HepG2 (cell line): Measurements from ENCODE around the gene GMFB. TPM values are rescaled to one million over a fixed set of nuclear protein-coding genes. Genes with fewer than 3 reads are reported as not detected.

Experiments
- CBX1 ChIP-seq: IDR thresholded peaks from one replicate; pipeline ENCODE4 v1.6.1; 2016; ENCODE audit warnings: antibody characterized with exemption, low read depth
- CENPX ChIP-seq: sonication (generic); formaldehyde crosslinking; IDR thresholded peaks from 2 replicates; pipeline ENCODE4 v1.9.0; 2021; ENCODE audit warnings: mild to moderate bottlenecking, missing genetic modification reagents, moderate library complexity
- ERF ChIP-seq: IDR thresholded peaks from 2 replicates; pipeline ENCODE4 v1.6.1; 2018; ENCODE audit warnings: missing biosample characterization, missing genetic modification reagents
- GABPB1 ChIP-seq: IDR thresholded peaks from 2 replicates; pipeline ENCODE4 v1.6.1; 2016; ENCODE audit warnings: mild to moderate bottlenecking, missing genetic modification reagents, moderate library complexity, missing compliant biosample characterization
- KDM3A ChIP-seq: IDR thresholded peaks from 2 replicates; pipeline ENCODE4 v1.6.1; 2018; ENCODE audit warnings: low read depth, missing compliant biosample characterization
- NR1H2 ChIP-seq: sonication (generic); formaldehyde crosslinking; IDR thresholded peaks from 2 replicates; pipeline ENCODE4 v1.8.1; 2022; ENCODE audit warnings: low read depth, missing genetic modification reagents, borderline replicate concordance
- NR2F1 ChIP-seq, 2 experiments: fragments of 450-650 bp in 1 of 2; formaldehyde crosslinking in 1 of 2; IDR thresholded peaks; 2 replicates each; pipeline versions ENCODE4 v1.5.0 to v1.6.1; 2016 to 2020; ENCODE audit warnings: mild to moderate bottlenecking in 1 of 2, missing compliant biosample characterization in 1 of 2, missing genetic modification reagents in 1 of 2, moderate library complexity in 1 of 2
- PRMT3 ChIP-seq: sonication (generic); formaldehyde crosslinking; IDR thresholded peaks from 2 replicates; pipeline ENCODE4 v1.8.1; 2022; ENCODE audit warnings: low read depth, mild to moderate bottlenecking, moderate library complexity, missing genetic modification reagents, borderline replicate concordance
- RBAK ChIP-seq: sonication (generic); formaldehyde crosslinking; IDR thresholded peaks from 2 replicates; pipeline ENCODE4 v1.5.1; 2020; ENCODE audit warnings: mild to moderate bottlenecking, missing genetic modification reagents
- SMAD1 ChIP-seq: sonication (generic); formaldehyde crosslinking; IDR thresholded peaks from 2 replicates; pipeline ENCODE4 v1.4.0; 2020; ENCODE audit warnings: missing genetic modification reagents, low read depth, mild to moderate bottlenecking, borderline replicate concordance
- SOX13 ChIP-seq, 3 experiments: fragments of 450-650 bp in 1 of 3; sonication (generic) in 1 of 3; formaldehyde crosslinking in 1 of 3; IDR thresholded peaks in 2 of 3; conservative IDR thresholded peaks in 1 of 3; 2 replicates each; pipeline versions ENCODE4 v1.5.0 to v1.6.1; 2016 to 2020; ENCODE audit warnings: antibody characterized with exemption in 1 of 3, mild to moderate bottlenecking in 1 of 3, missing compliant biosample characterization in 1 of 3, missing genetic modification reagents in 1 of 3, moderate library complexity in 1 of 3
- ZKSCAN1 ChIP-seq: fragments of 150-350 bp; IDR thresholded peaks from 2 replicates; pipeline ENCODE4 v1.6.1; 2014; ENCODE audit warnings: low read length
- ZKSCAN5 ChIP-seq: sonication (generic); formaldehyde crosslinking; IDR thresholded peaks from 2 replicates; pipeline ENCODE4 v1.5.1; 2020; ENCODE audit warnings: mild to moderate bottlenecking, missing genetic modification reagents
- ZNF10 ChIP-seq: sonication (generic); formaldehyde crosslinking; IDR thresholded peaks from 2 replicates; pipeline ENCODE4 v1.4.0; 2020; ENCODE audit warnings: mild to moderate bottlenecking, low read depth, missing genetic modification reagents, borderline replicate concordance
- ZNF558 ChIP-seq: sonication (generic); formaldehyde crosslinking; IDR thresholded peaks from 2 replicates; pipeline ENCODE4 v1.9.0; 2022; ENCODE audit warnings: mild to moderate bottlenecking, missing genetic modification reagents, borderline replicate concordance
- ZNF615 ChIP-seq: sonication (generic); formaldehyde crosslinking; IDR thresholded peaks from 2 replicates; pipeline ENCODE4 v1.5.0; 2020; ENCODE audit warnings: mild to moderate bottlenecking, missing genetic modification reagents, borderline replicate concordance
- ZNF790 ChIP-seq: sonication (generic); formaldehyde crosslinking; IDR thresholded peaks from 2 replicates; pipeline ENCODE4 v1.8.0; 2022; ENCODE audit warnings: missing genetic modification reagents, mild to moderate bottlenecking, borderline replicate concordance
- polyA plus RNA-seq, 8 experiments: library from polyadenylated mRNA; depleted of rRNA in 3 of 8; stranded (reverse) in 7 of 8; unstranded in 1 of 8; fragments of >200 nt; fragmentation: Illumina TruSeq in 4 of 8; extraction: Trizol in 4 of 8; gene quantifications; 2 replicates each; pipeline versions ENCODE4 v1.2.1 to v1.2.3, GENCODE V29; 2011 to 2016; ENCODE audit warnings: low read depth in 4 of 8, missing spikeins in 1 of 8, mixed read lengths in 1 of 8; ENCODE audit not compliant: insufficient read depth in 1 of 8
- total RNA-seq, 5 experiments: library from RNA; depleted of rRNA; stranded (reverse); fragments of >200 nt; fragmentation: Illumina TruSeq; extraction: Trizol; gene quantifications; 2 replicates each; pipeline ENCODE4 v1.2.3, GENCODE V29; 2016; ENCODE audit warnings: low read depth in 1 of 5
- TF ChIP-seq, protein P1 (sequence below): IDR thresholded peaks from 2 replicates; pipeline ENCODE4 v1.6.1; 2016; ENCODE audit warnings: missing genetic modification reagents, missing compliant biosample characterization
- TF ChIP-seq, protein P2 (sequence below): IDR thresholded peaks from 2 replicates; pipeline ENCODE4 v1.6.1; 2012; ENCODE audit warnings: low read depth, low read length, improper control_type of control experiment
- TF ChIP-seq, protein P3 (sequence below): sonication (generic); formaldehyde crosslinking; IDR thresholded peaks from 2 replicates; pipeline ENCODE4 v1.5.0; 2020; ENCODE audit warnings: mild to moderate bottlenecking, missing genetic modification reagents, borderline replicate concordance

GMFB gene
- total and polyA plus RNA-seq, 2 of the 13 experiments (the other 11 are each of a cell fraction or from before 2014, with no cell fraction given): 17.3 to 68.2 TPM

DNA sequence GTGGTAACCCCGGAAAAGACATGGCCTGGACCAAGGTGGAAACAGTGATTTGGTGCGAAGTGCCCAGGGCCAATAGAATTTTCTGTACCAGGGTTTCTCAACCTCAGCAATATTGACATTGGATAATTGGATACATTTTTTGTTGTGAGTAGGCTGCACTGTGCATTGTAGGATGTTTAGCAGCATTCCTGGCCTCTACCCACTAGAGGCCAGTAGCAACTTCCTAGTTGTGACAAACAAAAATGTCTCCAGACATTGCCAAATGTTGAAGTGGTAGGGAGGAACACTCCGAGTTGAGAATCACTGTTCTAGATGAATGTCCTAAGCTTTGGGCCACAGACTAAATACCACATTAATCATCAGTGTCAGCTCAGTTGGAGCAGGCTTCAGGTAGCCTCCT, 14.7 kb upstream of the GMFB start (continued):
- peak; percentile 29; the same call in 1 of the 2 replicates for TF ChIP-seq GABPB1 (CRISPR knock-in tag)
- TF ChIP-seq SOX13 (IDR thresholded peaks at IDR 0.05): no peak
- peak in 1 of 2 experiments; percentile 30; a peak in 1 of 4 replicates for TF ChIP-seq SOX13 (CRISPR knock-in tag; conservative IDR thresholded peaks at IDR 0.05 in 1 of 2, IDR thresholded peaks at IDR 0.05 in 1 of 2)
- no peak for TF ChIP-seq KDM3A (CRISPR knock-in tag)
- no peak for TF ChIP-seq NR2F1 (CRISPR knock-in tag; IDR thresholded peaks at IDR 0.05)
- no peak for TF ChIP-seq CBX1
- no peak for TF ChIP-seq PRMT3 (CRISPR knock-in tag)
- TF ChIP-seq ZKSCAN5 (CRISPR knock-in tag): no peak
- no peak for TF ChIP-seq ZNF558
- TF ChIP-seq ERF (CRISPR knock-in tag): no peak
- TF ChIP-seq, protein P1, sequence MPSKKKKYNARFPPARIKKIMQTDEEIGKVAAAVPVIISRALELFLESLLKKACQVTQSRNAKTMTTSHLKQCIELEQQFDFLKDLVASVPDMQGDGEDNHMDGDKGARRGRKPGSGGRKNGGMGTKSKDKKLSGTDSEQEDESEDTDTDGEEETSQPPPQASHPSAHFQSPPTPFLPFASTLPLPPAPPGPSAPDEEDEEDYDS (CRISPR knock-in tag): no peak
- no peak for TF ChIP-seq ZNF10 (CRISPR knock-in tag)
- TF ChIP-seq RBAK (CRISPR knock-in tag): no peak
- TF ChIP-seq NR1H2: no peak
- 0 out of 2 replicates have a peak, but pooled peaks have one; percentile 35 for TF ChIP-seq ZKSCAN1
- no peak for TF ChIP-seq ZNF790 (CRISPR knock-in tag)
- TF ChIP-seq, protein P2, sequence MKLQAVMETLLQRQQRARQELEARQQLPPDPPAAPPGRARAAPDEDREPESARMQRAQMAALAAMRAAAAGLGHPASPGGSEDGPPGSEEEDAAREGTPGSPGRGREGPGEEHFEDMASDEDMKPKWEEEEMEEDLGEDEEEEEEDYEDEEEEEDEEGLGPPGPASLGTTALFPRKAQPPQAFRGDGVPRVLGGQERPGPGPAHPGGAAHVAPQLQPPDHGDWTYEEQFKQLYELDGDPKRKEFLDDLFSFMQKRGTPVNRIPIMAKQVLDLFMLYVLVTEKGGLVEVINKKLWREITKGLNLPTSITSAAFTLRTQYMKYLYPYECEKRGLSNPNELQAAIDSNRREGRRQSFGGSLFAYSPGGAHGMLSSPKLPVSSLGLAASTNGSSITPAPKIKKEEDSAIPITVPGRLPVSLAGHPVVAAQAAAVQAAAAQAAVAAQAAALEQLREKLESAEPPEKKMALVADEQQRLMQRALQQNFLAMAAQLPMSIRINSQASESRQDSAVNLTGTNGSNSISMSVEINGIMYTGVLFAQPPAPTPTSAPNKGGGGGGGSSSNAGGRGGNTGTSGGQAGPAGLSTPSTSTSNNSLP: 0 out of 2 replicates have a peak, but pooled peaks have one; percentile 18
- no peak for TF ChIP-seq ZNF615 (CRISPR knock-in tag)
- TF ChIP-seq, protein P3, sequence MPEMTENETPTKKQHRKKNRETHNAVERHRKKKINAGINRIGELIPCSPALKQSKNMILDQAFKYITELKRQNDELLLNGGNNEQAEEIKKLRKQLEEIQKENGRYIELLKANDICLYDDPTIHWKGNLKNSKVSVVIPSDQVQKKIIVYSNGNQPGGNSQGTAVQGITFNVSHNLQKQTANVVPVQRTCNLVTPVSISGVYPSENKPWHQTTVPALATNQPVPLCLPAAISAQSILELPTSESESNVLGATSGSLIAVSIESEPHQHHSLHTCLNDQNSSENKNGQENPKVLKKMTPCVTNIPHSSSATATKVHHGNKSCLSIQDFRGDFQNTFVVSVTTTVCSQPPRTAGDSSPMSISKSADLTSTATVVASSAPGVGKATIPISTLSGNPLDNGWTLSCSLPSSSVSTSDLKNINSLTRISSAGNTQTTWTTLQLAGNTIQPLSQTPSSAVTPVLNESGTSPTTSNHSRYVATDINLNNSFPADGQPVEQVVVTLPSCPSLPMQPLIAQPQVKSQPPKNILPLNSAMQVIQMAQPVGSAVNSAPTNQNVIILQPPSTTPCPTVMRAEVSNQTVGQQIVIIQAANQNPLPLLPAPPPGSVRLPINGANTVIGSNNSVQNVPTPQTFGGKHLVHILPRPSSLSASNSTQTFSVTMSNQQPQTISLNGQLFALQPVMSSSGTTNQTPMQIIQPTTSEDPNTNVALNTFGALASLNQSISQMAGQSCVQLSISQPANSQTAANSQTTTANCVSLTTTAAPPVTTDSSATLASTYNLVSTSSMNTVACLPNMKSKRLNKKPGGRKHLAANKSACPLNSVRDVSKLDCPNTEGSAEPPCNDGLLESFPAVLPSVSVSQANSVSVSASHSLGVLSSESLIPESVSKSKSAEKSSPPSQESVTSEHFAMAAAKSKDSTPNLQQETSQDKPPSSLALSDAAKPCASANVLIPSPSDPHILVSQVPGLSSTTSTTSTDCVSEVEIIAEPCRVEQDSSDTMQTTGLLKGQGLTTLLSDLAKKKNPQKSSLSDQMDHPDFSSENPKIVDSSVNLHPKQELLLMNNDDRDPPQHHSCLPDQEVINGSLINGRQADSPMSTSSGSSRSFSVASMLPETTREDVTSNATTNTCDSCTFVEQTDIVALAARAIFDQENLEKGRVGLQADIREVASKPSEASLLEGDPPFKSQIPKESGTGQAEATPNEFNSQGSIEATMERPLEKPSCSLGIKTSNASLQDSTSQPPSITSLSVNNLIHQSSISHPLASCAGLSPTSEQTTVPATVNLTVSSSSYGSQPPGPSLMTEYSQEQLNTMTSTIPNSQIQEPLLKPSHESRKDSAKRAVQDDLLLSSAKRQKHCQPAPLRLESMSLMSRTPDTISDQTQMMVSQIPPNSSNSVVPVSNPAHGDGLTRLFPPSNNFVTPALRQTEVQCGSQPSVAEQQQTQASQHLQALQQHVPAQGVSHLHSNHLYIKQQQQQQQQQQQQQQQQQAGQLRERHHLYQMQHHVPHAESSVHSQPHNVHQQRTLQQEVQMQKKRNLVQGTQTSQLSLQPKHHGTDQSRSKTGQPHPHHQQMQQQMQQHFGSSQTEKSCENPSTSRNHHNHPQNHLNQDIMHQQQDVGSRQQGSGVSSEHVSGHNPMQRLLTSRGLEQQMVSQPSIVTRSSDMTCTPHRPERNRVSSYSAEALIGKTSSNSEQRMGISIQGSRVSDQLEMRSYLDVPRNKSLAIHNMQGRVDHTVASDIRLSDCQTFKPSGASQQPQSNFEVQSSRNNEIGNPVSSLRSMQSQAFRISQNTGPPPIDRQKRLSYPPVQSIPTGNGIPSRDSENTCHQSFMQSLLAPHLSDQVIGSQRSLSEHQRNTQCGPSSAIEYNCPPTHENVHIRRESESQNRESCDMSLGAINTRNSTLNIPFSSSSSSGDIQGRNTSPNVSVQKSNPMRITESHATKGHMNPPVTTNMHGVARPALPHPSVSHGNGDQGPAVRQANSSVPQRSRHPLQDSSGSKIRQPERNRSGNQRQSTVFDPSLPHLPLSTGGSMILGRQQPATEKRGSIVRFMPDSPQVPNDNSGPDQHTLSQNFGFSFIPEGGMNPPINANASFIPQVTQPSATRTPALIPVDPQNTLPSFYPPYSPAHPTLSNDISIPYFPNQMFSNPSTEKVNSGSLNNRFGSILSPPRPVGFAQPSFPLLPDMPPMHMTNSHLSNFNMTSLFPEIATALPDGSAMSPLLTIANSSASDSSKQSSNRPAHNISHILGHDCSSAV (CRISPR knock-in tag): no peak
- no peak for TF ChIP-seq SMAD1 (CRISPR knock-in tag)
- no peak for TF ChIP-seq CENPX (CRISPR knock-in tag)
